CD4-positive, CD25-positive, alpha-beta regulatory T cell (primary cell): ENCODE data around the gene GLS. TPM values are rescaled to one million over a fixed set of nuclear protein-coding genes. Genes with fewer than 3 reads are reported as not detected.
"Not testable (repeated sequence)": the region's sequence is repeated elsewhere in the genome, so short reads cannot be mapped to it uniquely, and the experiment has no call there.

ENCODE experiments used
- ATAC-seq, 2 donors: fragments of 150-1000 bp; cut with Tn5 transposase; one replicate each; pipeline ENCODE4 v1.10.0; 2021; ENCODE audit warnings: low read depth in 2 of 2, moderate number of reproducible peaks in 2 of 2, moderate library complexity in 1 of 2
- DNase-seq, 3 donors: peaks; one replicate each; pipeline versions ENCODE4 v3.0.0 to v3.0.0-alpha.2; 2012 to 2022; ENCODE audit warnings: mixed read lengths in 1 of 3
- H3K27ac ChIP-seq: one replicate; pipeline ENCODE4 v1.7.0; 2013; ENCODE audit warnings: mild to moderate bottlenecking, low read length; ENCODE audit not compliant: insufficient read depth, poor library complexity, severe bottlenecking
- H3K27me3 ChIP-seq: one replicate; pipeline ENCODE4 v1.7.0; 2013; ENCODE audit warnings: low read length; ENCODE audit not compliant: control insufficient read depth, insufficient read depth
- H3K36me3 ChIP-seq: one replicate; pipeline ENCODE4 v1.7.0; 2013; ENCODE audit warnings: mild to moderate bottlenecking, low read length, moderate library complexity; ENCODE audit not compliant: control insufficient read depth, insufficient read depth
- H3K4me1 ChIP-seq: 2 replicates; pipeline ENCODE4 v1.7.0; 2013; ENCODE audit warnings: mild to moderate bottlenecking, low read length; ENCODE audit not compliant: insufficient read depth, control insufficient read depth, poor library complexity, severe bottlenecking
- H3K4me3 ChIP-seq: one replicate; pipeline ENCODE4 v1.7.0; 2013; ENCODE audit warnings: low read depth, mild to moderate bottlenecking, low read length, moderate library complexity
- H3K9me3 ChIP-seq, 2 experiments: 1 replicate in 1 of 2; 2 replicates in 1 of 2; pipeline ENCODE4 v1.7.0; 2013; ENCODE audit warnings: low read length in 2 of 2, mild to moderate bottlenecking in 1 of 2, moderate library complexity in 1 of 2; ENCODE audit not compliant: control insufficient read depth in 2 of 2
- H3K27ac Mint-ChIP-seq, 3 donors: one replicate each; pipeline ENCODE4 v1.8.0; 2020 to 2022; ENCODE audit warnings: mild to moderate bottlenecking in 3 of 3, mixed read lengths in 3 of 3, moderate library complexity in 2 of 3
- H3K27me3 Mint-ChIP-seq: one replicate; pipeline ENCODE4 v1.8.0; 2022; ENCODE audit warnings: mild to moderate bottlenecking, mixed read lengths
- H3K36me3 Mint-ChIP-seq: one replicate; pipeline ENCODE4 v1.8.0; 2020; ENCODE audit warnings: mixed read lengths
- H3K4me1 Mint-ChIP-seq, 4 donors: one replicate each; pipeline ENCODE4 v1.8.0; 2020 to 2022; ENCODE audit warnings: mixed read lengths in 4 of 4, mild to moderate bottlenecking in 1 of 4
- H3K4me3 Mint-ChIP-seq, 4 donors: one replicate each; pipeline ENCODE4 v1.8.0; 2020 to 2022; ENCODE audit warnings: mild to moderate bottlenecking in 4 of 4, mixed read lengths in 4 of 4, moderate library complexity in 3 of 4
- H3K9me3 Mint-ChIP-seq, 7 donors: one replicate each; pipeline ENCODE4 v1.8.0; 2020 to 2022; ENCODE audit warnings: mixed read lengths in 7 of 7, mild to moderate bottlenecking in 3 of 7, moderate library complexity in 2 of 7
- polyA plus RNA-seq, 4 donors: library from polyadenylated mRNA; unstranded; fragments of 300-500 nt; fragmentation: Illumina TruSeq; gene quantifications; one replicate each; pipeline ENCODE4 v1.2.3, GENCODE V29; 2021
- total RNA-seq: library from RNA; stranded (reverse); gene quantifications from one replicate; pipeline ENCODE4 v1.2.3, GENCODE V29; 2022

The GLS gene
- total and polyA plus RNA-seq, 5 donors from 2014 or later: 38.7 to 301 (median 44.1) TPM

GRCh38 chr2:190859347-190860297 is 21.0 kb upstream of the GLS start:
- Mint-ChIP-seq H3K27ac (no peak overlapping the region), H3K4me1 (peaks cover 10 to 24% (median 19%) of the 10 kb centered on the region in 4 donors), H3K4me3 (no peak overlapping the region), H3K36me3 (peaks cover 11% of the 10 kb centered on the region), H3K9me3 (peaks cover 0 to 1% (median 0%) of the 10 kb centered on the region in 7 donors), H3K27me3 (no peaks in the 10 kb centered on the region)
- ATAC-seq (no peak), DNase-seq (no peak)
- no peak overlapping the region for H3K27ac ChIP-seq
- H3K4me3 ChIP-seq: no peak overlapping the region
- no peaks in the 10 kb centered on the region for H3K27me3 ChIP-seq
- no peaks in the 10 kb centered on the region for H3K9me3 ChIP-seq
- no peaks in the 10 kb centered on the region for H3K36me3 ChIP-seq
- H3K4me1 ChIP-seq: peaks cover 11% of the 10 kb centered on the region

GRCh38 chr2:190860985-190861680 is 19.5 kb upstream of the GLS start:
- H3K27ac Mint-ChIP-seq: no peak overlapping the region
- peaks cover 11% of the 10 kb centered on the region for H3K36me3 Mint-ChIP-seq
- H3K9me3 Mint-ChIP-seq: peaks cover 0 to 1% (median 0%) of the 10 kb centered on the region in 7 donors
- H3K9me3 ChIP-seq: no peaks in the 10 kb centered on the region
- DNase-seq (no peak), ATAC-seq (no peak)
- peaks cover 11% of the 10 kb centered on the region for H3K4me1 ChIP-seq
- H3K4me1 Mint-ChIP-seq: peaks cover 18 to 24% (median 22%) of the 10 kb centered on the region in 4 donors
- H3K4me3 ChIP-seq: no peak overlapping the region
- no peak overlapping the region for H3K27ac ChIP-seq
- no peaks in the 10 kb centered on the region for H3K27me3 Mint-ChIP-seq
- H3K27me3 ChIP-seq: no peaks in the 10 kb centered on the region
- H3K4me3 Mint-ChIP-seq: peak overlapping the region in 1 of 4 donors; percentile 64
- no peaks in the 10 kb centered on the region for H3K36me3 ChIP-seq

GRCh38 chr2:190862128-190862527 is 18.5 kb upstream of the GLS start:
- peaks cover 18 to 24% (median 22%) of the 10 kb centered on the region in 4 donors for H3K4me1 Mint-ChIP-seq
- not testable (repeated sequence) for H3K36me3 ChIP-seq

GRCh38 chr2:190862571-190862991 is 18.0 kb upstream of the GLS start:
- Histone ChIP-seq H3K4me3 (no peak overlapping the region), H3K4me1 (peaks cover 11% of the 10 kb centered on the region), H3K36me3 (no peaks in the 10 kb centered on the region), H3K9me3 (no peaks in the 10 kb centered on the region), H3K27me3 (no peaks in the 10 kb centered on the region), H3K27ac (no peak overlapping the region)
- no peak overlapping the region for H3K27ac Mint-ChIP-seq
- DNase-seq: peak in 1 of 3 donors; percentile 31
- no peak overlapping the region for H3K4me3 Mint-ChIP-seq
- no peaks in the 10 kb centered on the region for H3K27me3 Mint-ChIP-seq
- H3K36me3 Mint-ChIP-seq: peaks cover 16% of the 10 kb centered on the region
- H3K9me3 Mint-ChIP-seq: peaks cover 0 to 1% (median 0%) of the 10 kb centered on the region in 7 donors
- peaks cover 18 to 24% (median 22%) of the 10 kb centered on the region in 4 donors for H3K4me1 Mint-ChIP-seq
- no peak for ATAC-seq

More at GRCh38 chr2:190862128-190862527, 18.5 kb upstream of the GLS start:
- H3K27me3 ChIP-seq, H3K9me3 Mint-ChIP-seq, H3K4me3 Mint-ChIP-seq, H3K27ac ChIP-seq, H3K27me3 Mint-ChIP-seq, ATAC-seq, H3K9me3 ChIP-seq, H3K4me3 ChIP-seq, H3K27ac Mint-ChIP-seq, DNase-seq: not testable (repeated sequence)
- peaks cover 14% of the 10 kb centered on the region for H3K36me3 Mint-ChIP-seq
- H3K4me1 ChIP-seq: peaks cover 11% of the 10 kb centered on the region

- no peak overlapping the region for H3K27ac ChIP-seq
- no peaks in the 10 kb centered on the region for H3K27me3 Mint-ChIP-seq
- no peak for ATAC-seq
- peaks cover 16% of the 10 kb centered on the region for H3K36me3 Mint-ChIP-seq
- H3K4me3 Mint-ChIP-seq: no peak overlapping the region
- H3K4me1 ChIP-seq: peaks cover 11% of the 10 kb centered on the region
- no peaks in the 10 kb centered on the region for H3K27me3 ChIP-seq
- H3K4me3 ChIP-seq: peak overlapping the region; percentile 27
- H3K27ac Mint-ChIP-seq: peak overlapping the region in 2 of 3 donors; percentile 34 to 68
- DNase-seq: no peak
- H3K4me1 Mint-ChIP-seq: peaks cover 18 to 24% (median 22%) of the 10 kb centered on the region in 4 donors
- H3K9me3 ChIP-seq: no peaks in the 10 kb centered on the region
- no peaks in the 10 kb centered on the region for H3K36me3 ChIP-seq
- peaks cover 0 to 1% (median 0%) of the 10 kb centered on the region in 7 donors for H3K9me3 Mint-ChIP-seq
Observed at GRCh38 chr2:190863946-190864345, 16.7 kb upstream of the GLS start.

GRCh38 chr2:190864375-190864774 is 16.2 kb upstream of the GLS start:
- Histone ChIP-seq H3K27ac (no peak overlapping the region), H3K9me3 (no peaks in the 10 kb centered on the region), H3K4me3 (no peak overlapping the region), H3K36me3 (no peaks in the 10 kb centered on the region), H3K4me1 (peaks cover 11% of the 10 kb centered on the region), H3K27me3 (no peaks in the 10 kb centered on the region)
- Mint-ChIP-seq H3K36me3 (peaks cover 16% of the 10 kb centered on the region), H3K4me3 (peak overlapping the region in 1 of 4 donors; percentile 13), H3K27me3 (no peaks in the 10 kb centered on the region), H3K27ac (peak overlapping the region in 2 of 3 donors; percentile 34 to 68), H3K9me3 (peaks cover 0 to 1% (median 0%) of the 10 kb centered on the region in 7 donors), H3K4me1 (peaks cover 18 to 24% (median 22%) of the 10 kb centered on the region in 4 donors)
- no peak for DNase-seq
- ATAC-seq: no peak

GRCh38 chr2:190867212-190867611 is 13.4 kb upstream of the GLS start:
- Mint-ChIP-seq H3K4me1 (peaks cover 18 to 24% (median 22%) of the 10 kb centered on the region in 4 donors), H3K27ac (no peak overlapping the region), H3K27me3 (no peaks in the 10 kb centered on the region), H3K36me3 (peaks cover 6% of the 10 kb centered on the region), H3K9me3 (peaks cover 0 to 1% (median 0%) of the 10 kb centered on the region in 7 donors), H3K4me3 (no peak overlapping the region)
- ATAC-seq (no peak), DNase-seq (no peak)
- no peak overlapping the region for H3K27ac ChIP-seq
- peaks cover 11% of the 10 kb centered on the region for H3K4me1 ChIP-seq
- H3K27me3 ChIP-seq: no peaks in the 10 kb centered on the region
- no peak overlapping the region for H3K4me3 ChIP-seq
- H3K36me3 ChIP-seq: no peaks in the 10 kb centered on the region
- H3K9me3 ChIP-seq: no peaks in the 10 kb centered on the region
